GM12892 (cell line): Measurements from ENCODE around the gene FITM1.

Source experiments
- POLR2A ChIP-seq: IDR thresholded peaks from 2 replicates; pipeline ENCODE4 v1.6.1; 2011; ENCODE audit warnings: low read depth, low read length, control low read depth
- POLR2AphosphoS5 ChIP-seq: IDR thresholded peaks from 2 replicates; pipeline ENCODE4 v1.6.1; 2011; ENCODE audit warnings: low read depth, low read length, control low read depth

- TF ChIP-seq POLR2A (no peak), POLR2AphosphoS5 (no peak)
Measured at GRCh38 chr14:24133735-24134134, 3.3 kb downstream of the FITM1 start.
